HFF-Myc (cell line): Measurements from ENCODE around the gene CABP7.

ENCODE experiments used
- DNase-seq: peaks from one replicate; pipeline ENCODE4 v3.0.0-alpha.2; 2011; ENCODE audit warnings: low read depth; ENCODE audit errors: extremely low read depth
- H3K4me3 ChIP-seq: replicated peaks from 2 replicates; pipeline ENCODE4 v1.5.1; 2011; ENCODE audit warnings: low read depth, mild to moderate bottlenecking, control low read depth, low read length
- TF ChIP-seq, protein P1 (sequence below): IDR thresholded peaks from 2 replicates; pipeline ENCODE4 v1.5.1; 2012; ENCODE audit warnings: mild to moderate bottlenecking, low read depth, low read length, control low read depth; ENCODE audit errors: missing control alignments

CABP7 gene

DNA sequence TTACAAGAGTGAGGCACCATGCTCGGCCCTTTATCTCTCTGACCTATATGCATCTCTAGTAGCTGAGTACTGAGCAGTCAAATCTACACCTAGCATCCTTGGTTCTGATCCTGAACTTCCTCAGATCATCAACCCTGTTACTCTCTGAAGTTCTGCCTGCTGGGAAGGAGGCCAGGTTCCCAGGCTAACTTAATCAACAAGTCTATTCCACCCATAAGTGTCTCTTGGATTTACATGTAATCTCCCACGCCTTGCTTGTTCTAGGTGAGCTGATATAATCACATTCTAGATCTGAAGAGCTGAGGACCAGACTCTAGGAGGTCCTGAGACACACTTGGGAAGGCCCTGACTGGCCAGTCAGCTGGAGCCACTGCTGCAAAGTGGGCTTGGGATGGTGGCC lies 22.1 kb downstream of the CABP7 start:
- DNase-seq = no peak
- no peak overlapping the region for H3K4me3 ChIP-seq
- TF ChIP-seq, protein P1, sequence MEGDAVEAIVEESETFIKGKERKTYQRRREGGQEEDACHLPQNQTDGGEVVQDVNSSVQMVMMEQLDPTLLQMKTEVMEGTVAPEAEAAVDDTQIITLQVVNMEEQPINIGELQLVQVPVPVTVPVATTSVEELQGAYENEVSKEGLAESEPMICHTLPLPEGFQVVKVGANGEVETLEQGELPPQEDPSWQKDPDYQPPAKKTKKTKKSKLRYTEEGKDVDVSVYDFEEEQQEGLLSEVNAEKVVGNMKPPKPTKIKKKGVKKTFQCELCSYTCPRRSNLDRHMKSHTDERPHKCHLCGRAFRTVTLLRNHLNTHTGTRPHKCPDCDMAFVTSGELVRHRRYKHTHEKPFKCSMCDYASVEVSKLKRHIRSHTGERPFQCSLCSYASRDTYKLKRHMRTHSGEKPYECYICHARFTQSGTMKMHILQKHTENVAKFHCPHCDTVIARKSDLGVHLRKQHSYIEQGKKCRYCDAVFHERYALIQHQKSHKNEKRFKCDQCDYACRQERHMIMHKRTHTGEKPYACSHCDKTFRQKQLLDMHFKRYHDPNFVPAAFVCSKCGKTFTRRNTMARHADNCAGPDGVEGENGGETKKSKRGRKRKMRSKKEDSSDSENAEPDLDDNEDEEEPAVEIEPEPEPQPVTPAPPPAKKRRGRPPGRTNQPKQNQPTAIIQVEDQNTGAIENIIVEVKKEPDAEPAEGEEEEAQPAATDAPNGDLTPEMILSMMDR = no peak

DNA sequence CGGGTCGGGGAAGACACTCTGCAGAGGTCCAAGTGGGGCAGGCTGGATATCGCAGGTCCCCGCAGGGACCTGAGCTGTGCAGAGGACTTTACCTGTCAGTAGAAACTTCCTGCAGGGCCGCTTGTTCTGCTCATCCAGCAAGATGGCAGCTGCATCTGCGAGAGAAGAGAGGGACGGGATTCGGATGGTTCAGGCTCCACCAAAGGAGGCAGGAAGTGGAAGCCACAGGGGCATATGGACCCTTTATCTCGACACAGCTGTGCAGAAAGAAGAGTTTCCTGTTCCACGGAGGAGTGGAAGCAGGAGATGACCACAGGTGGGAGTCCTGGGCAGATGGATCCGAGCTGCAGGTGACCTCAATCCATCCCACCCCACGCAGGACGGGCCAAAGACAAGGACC lies 22.5 kb downstream of the CABP7 start:
- no peak for DNase-seq
- H3K4me3 ChIP-seq = no peak overlapping the region
- TF ChIP-seq, protein P1 = no peak

DNA sequence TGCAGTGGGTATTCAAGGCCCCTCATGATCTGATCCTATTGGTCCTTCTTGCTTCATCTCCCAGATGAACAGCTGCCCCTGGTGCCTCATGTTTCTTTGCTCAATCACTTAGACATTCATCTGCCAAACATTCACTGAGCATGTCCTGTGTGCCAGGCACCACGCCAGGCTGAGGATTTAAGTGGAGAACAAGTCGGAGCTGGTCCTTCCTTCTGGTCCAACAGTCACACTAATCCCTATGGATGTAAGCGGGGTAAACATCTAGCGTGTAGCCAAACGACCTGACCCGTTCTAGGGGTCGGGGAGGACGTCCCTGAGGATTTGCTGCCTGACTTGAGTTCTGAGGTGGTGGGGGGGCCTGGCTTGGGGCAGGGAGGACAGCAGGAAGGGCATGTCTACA lies 25.1 kb downstream of the CABP7 start:
- no peak for DNase-seq

DNA sequence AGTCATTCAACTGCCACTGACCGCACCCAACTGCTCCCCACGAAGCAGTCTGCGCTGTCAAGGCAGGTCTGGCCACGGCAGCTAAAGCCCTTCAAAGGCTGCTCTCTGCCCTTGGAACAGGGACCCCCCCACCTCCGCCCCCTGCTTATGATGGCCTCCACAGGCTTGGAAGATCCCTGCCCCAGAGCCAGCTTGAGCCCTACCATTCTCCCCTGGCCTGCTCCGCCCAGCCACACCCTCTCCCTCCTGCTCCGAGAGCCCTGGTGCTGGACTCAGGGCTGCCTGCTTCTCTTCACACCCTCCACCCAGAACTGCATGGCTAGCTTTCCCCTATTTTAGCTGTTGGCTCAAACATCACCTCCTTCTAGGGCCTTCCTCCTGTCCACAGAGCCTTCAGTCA lies 28.0 kb downstream of the CABP7 start:
- H3K4me3 ChIP-seq = no peak overlapping the region
- TF ChIP-seq, protein P1 = no peak
- DNase-seq = no peak

More for the DNA sequence above, 25.1 kb downstream of the CABP7 start:
- TF ChIP-seq, protein P1 = no peak
- H3K4me3 ChIP-seq = no peak overlapping the region

DNA sequence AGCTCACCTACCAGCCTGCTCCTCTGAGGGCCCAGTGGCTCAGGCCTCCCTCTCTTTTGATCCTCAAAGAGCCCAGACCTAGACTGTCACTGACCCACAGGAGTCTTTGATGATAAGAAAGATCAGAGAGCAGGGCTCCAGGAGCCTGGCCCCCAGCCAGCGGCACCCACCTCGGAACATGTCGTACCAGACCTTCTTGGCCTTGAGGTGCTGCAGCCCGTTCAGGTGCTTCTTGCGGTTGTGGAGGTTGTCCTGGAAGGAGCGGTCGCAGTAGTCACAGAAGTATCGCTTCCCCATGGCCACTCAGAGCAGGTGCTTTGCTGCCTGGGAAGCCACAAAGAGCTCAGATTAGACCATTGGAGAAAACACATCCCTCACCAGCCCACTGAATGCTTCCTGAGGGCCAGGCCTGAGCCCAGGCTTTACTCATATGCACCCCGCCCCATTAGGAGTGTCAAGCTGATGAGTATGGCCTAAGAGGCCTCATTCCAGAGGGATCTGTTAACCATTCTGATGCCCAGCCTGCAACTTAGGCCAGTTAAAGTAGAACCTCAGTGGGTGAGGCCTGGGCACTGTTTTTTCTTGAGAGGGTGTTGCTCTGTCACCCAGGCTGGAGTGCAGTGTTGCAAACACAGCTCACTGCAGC lies 28.6 kb downstream of the CABP7 start:
- DNase-seq = no peak
- TF ChIP-seq, protein P1 = no peak
- H3K4me3 ChIP-seq = no peak overlapping the region

DNA sequence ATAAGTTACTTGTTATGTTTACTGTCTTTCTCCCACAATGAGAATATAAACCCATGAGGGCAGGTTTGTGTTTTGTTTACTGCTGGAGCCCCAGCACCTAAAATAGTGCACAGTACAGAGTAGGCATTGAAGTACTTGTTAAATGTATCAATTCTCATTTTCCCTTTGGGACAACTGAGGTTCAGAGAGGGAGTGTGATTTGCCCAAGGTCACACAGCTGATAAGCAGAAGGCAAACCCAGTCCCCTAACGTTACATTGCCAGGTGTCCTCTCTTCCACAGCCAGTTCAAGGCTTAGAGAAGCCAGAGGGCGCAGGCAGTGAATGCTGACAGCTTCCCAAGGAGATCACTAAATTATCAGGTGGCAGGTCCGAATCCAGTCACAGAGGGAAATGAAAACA lies 30.2 kb downstream of the CABP7 start:
- no peak overlapping the region for H3K4me3 ChIP-seq
- DNase-seq = no peak
- TF ChIP-seq, protein P1 = no peak
